Neuronal stem cell (in vitro differentiated cells): ENCODE results near the gene PTPRE.

ENCODE experiments used
- DNase-seq: peaks from one replicate; pipeline ENCODE4 v3.0.0-alpha.2; 2013; ENCODE audit warnings: low spot score
- H2AFZ ChIP-seq: one replicate; pipeline ENCODE4 v1.6.1; 2013; ENCODE audit warnings: mild to moderate bottlenecking, low read length, inconsistent platforms
- H2AK5ac ChIP-seq: 2 replicates; pipeline ENCODE4 v1.6.1; 2013; ENCODE audit warnings: low read depth, mild to moderate bottlenecking, inconsistent platforms, low read length, moderate library complexity, mixed read lengths
- H2BK120ac ChIP-seq: 2 replicates; pipeline ENCODE4 v1.6.1; 2013; ENCODE audit warnings: low read depth, mild to moderate bottlenecking, inconsistent platforms, low read length, moderate library complexity, mixed read lengths
- H2BK12ac ChIP-seq: one replicate; pipeline ENCODE4 v1.6.1; 2013; ENCODE audit warnings: low read length, inconsistent platforms
- H2BK15ac ChIP-seq: 2 replicates; pipeline ENCODE4 v1.6.1; 2013; ENCODE audit warnings: mild to moderate bottlenecking, low read length, inconsistent platforms, mixed read lengths
- H2BK5ac ChIP-seq: one replicate; pipeline ENCODE4 v1.6.1; 2013; ENCODE audit warnings: inconsistent platforms, mild to moderate bottlenecking, low read length, moderate library complexity
- H3K14ac ChIP-seq: one replicate; pipeline ENCODE4 v1.6.1; 2013; ENCODE audit warnings: low read length, inconsistent platforms
- H3K18ac ChIP-seq: 2 replicates; pipeline ENCODE4 v1.6.1; 2013; ENCODE audit warnings: low read length, inconsistent platforms
- H3K23ac ChIP-seq: 2 replicates; pipeline ENCODE4 v1.6.1; 2013; ENCODE audit warnings: low read depth, mild to moderate bottlenecking, mixed read lengths, low read length, inconsistent platforms; ENCODE audit not compliant: poor library complexity
- H3K27ac ChIP-seq: replicated peaks from 3 replicates; pipeline ENCODE4 v1.5.1; 2013; ENCODE audit warnings: low read length, inconsistent platforms
- H3K27me3 ChIP-seq, 3 experiments: 2 replicates each; pipeline ENCODE4 v1.6.1; 2013; ENCODE audit warnings: low read length in 3 of 3, mild to moderate bottlenecking in 2 of 3, inconsistent platforms in 1 of 3, low read depth in 1 of 3, mixed read lengths in 1 of 3, moderate library complexity in 1 of 3; ENCODE audit not compliant: control insufficient read depth in 3 of 3, insufficient read depth in 3 of 3
- H3K36me3 ChIP-seq, 2 donors: replicated peaks in 1 of 2; 2 replicates each; pipeline ENCODE4 v1.6.1; 2013; ENCODE audit warnings: low read length in 2 of 2; ENCODE audit not compliant: control insufficient read depth in 2 of 2, insufficient read depth in 2 of 2
- H3K4ac ChIP-seq: 2 replicates; pipeline ENCODE4 v1.6.1; 2013; ENCODE audit warnings: inconsistent platforms, mild to moderate bottlenecking, low read length, moderate library complexity
- H3K4me1 ChIP-seq, 2 donors: 1 replicate in 1 of 2; 2 replicates in 1 of 2; pipeline ENCODE4 v1.6.1; 2013; ENCODE audit warnings: low read length in 2 of 2, low read depth in 1 of 2; ENCODE audit not compliant: control insufficient read depth in 2 of 2, insufficient read depth in 1 of 2
- H3K4me2 ChIP-seq: one replicate; pipeline ENCODE4 v1.6.1; 2013; ENCODE audit warnings: mild to moderate bottlenecking, low read length, inconsistent platforms; ENCODE audit not compliant: insufficient read depth, poor library complexity, severe bottlenecking
- H3K4me3 ChIP-seq, 2 donors: 2 replicates each; pipeline ENCODE4 v1.5.1; 2013; ENCODE audit warnings: low read length in 2 of 2, mild to moderate bottlenecking in 2 of 2, inconsistent platforms in 1 of 2, moderate library complexity in 1 of 2
- H3K79me1 ChIP-seq: one replicate; pipeline ENCODE4 v1.6.1; 2013; ENCODE audit warnings: low read depth, mild to moderate bottlenecking, inconsistent platforms, low read length, moderate library complexity
- H3K9ac ChIP-seq: one replicate; pipeline ENCODE4 v1.6.1; 2013; ENCODE audit warnings: mild to moderate bottlenecking, low read depth, low read length, inconsistent platforms; ENCODE audit not compliant: poor library complexity
- H3K9me3 ChIP-seq, 2 donors: replicated peaks in 1 of 2; 2 replicates each; pipeline versions ENCODE3 to v1.6.1; 2013; ENCODE audit warnings: low read length in 2 of 2, mild to moderate bottlenecking in 2 of 2, inconsistent platforms in 1 of 2, low read depth in 1 of 2, mixed read lengths in 1 of 2, moderate library complexity in 1 of 2; ENCODE audit not compliant: control insufficient read depth in 2 of 2, insufficient read depth in 1 of 2
- H4K8ac ChIP-seq: one replicate; pipeline ENCODE4 v1.6.1; 2013; ENCODE audit warnings: low read depth, mild to moderate bottlenecking, inconsistent platforms, low read length, moderate library complexity
- H4K91ac ChIP-seq: one replicate; pipeline ENCODE4 v1.6.1; 2013; ENCODE audit warnings: low read length, low read depth, mild to moderate bottlenecking, inconsistent platforms; ENCODE audit not compliant: poor library complexity
- WGBS, 2 donors: extraction: QIAGEN DNeasy Blood & Tissue Kit; methylation state at CpG; one replicate each; pipeline ENCODE4 v1.1.7; 2013; ENCODE audit warnings: missing lambda C conversion rate in 2 of 2, mixed read lengths in 1 of 2; ENCODE audit not compliant: insufficient read length in 2 of 2, insufficient replicate concordance in 1 of 2; ENCODE audit errors: extremely low coverage in 2 of 2; 5-methylcytosine and 5-hydroxymethylcytosine counted together

PTPRE gene

GRCh38 chr10:128115356-128115755 lies 208.5 kb downstream of the PTPRE start:
- no peak overlapping the region for H2BK120ac ChIP-seq
- no peak overlapping the region for H3K4me2 ChIP-seq
- no peak overlapping the region for H2AK5ac ChIP-seq
- H4K91ac ChIP-seq = no peak overlapping the region
- no peaks in the 10 kb centered on the region for H3K9me3 ChIP-seq
- no peak overlapping the region for H2BK12ac ChIP-seq
- no CpG with 5 or more reads among the region's 8 CpGs for WGBS, 2 donors
- H3K9ac ChIP-seq = no peak overlapping the region
- H3K4ac ChIP-seq = no peak overlapping the region
- H3K4me3 ChIP-seq = no peak overlapping the region
- H3K4me1 ChIP-seq = no peaks in the 10 kb centered on the region
- H3K18ac ChIP-seq = no peak overlapping the region
- H2BK15ac ChIP-seq = no peak overlapping the region
- H3K14ac ChIP-seq = no peak overlapping the region
- H3K27me3 ChIP-seq = no peaks in the 10 kb centered on the region
- peaks cover 51 to 99% of the 10 kb centered on the region in 2 donors for H3K36me3 ChIP-seq
- no peak overlapping the region for H4K8ac ChIP-seq
- no peak for DNase-seq
- H3K23ac ChIP-seq = no peak overlapping the region
- H2AFZ ChIP-seq = no peak overlapping the region
- no peak overlapping the region for H3K27ac ChIP-seq
- no peak overlapping the region for H2BK5ac ChIP-seq
- no peaks in the 10 kb centered on the region for H3K79me1 ChIP-seq

- WGBS, 2 donors = no CpG with 5 or more reads among the region's 4 CpGs
- Histone ChIP-seq H3K4me3 (no peak overlapping the region), H2BK12ac (no peak overlapping the region), H3K4ac (no peak overlapping the region), H4K91ac (no peak overlapping the region), H2BK120ac (no peak overlapping the region), H3K23ac (no peak overlapping the region), H3K9me3 (no peaks in the 10 kb centered on the region), H2AFZ (no peak overlapping the region), H3K27me3 (no peaks in the 10 kb centered on the region), H3K4me2 (no peak overlapping the region), H3K14ac (no peak overlapping the region), H3K27ac (no peak overlapping the region), H2BK5ac (no peak overlapping the region), H3K18ac (no peak overlapping the region), H3K9ac (no peak overlapping the region), H3K79me1 (no peaks in the 10 kb centered on the region), H2AK5ac (no peak overlapping the region), H3K36me3 (peaks cover 49 to 98% of the 10 kb centered on the region in 2 donors), H4K8ac (no peak overlapping the region), H3K4me1 (no peaks in the 10 kb centered on the region), H2BK15ac (no peak overlapping the region)
- no peak for DNase-seq
These were observed 209.3 kb downstream of the PTPRE start for GRCh38 chr10:128116187-128116586.

GRCh38 chr10:128116851-128117615 lies 210.1 kb downstream of the PTPRE start:
- WGBS, 2 donors = no CpG with 5 or more reads among the region's 13 CpGs
- peaks cover 47 to 96% of the 10 kb centered on the region in 2 donors for H3K36me3 ChIP-seq

GRCh38 chr10:128121750-128122412 lies 215.0 kb downstream of the PTPRE start:
- no peak overlapping the region for H2AFZ ChIP-seq
- no peaks in the 10 kb centered on the region for H3K27me3 ChIP-seq

More at GRCh38 chr10:128116851-128117615, 210.1 kb downstream of the PTPRE start:
- no peak overlapping the region for H2AFZ ChIP-seq
- H3K4me2 ChIP-seq = no peak overlapping the region
- peaks cover 0 to 1% of the 10 kb centered on the region in 2 donors for H3K9me3 ChIP-seq
- no peak overlapping the region for H3K18ac ChIP-seq
- H3K9ac ChIP-seq = no peak overlapping the region
- H2BK12ac ChIP-seq = no peak overlapping the region
- no peak overlapping the region for H3K23ac ChIP-seq
- H3K27ac ChIP-seq = no peak overlapping the region
- no peak overlapping the region for H4K91ac ChIP-seq
- H3K79me1 ChIP-seq = no peaks in the 10 kb centered on the region
- H3K4me1 ChIP-seq = no peaks in the 10 kb centered on the region
- H2BK120ac ChIP-seq = no peak overlapping the region
- no peak overlapping the region for H2BK5ac ChIP-seq
- no peak overlapping the region for H3K4me3 ChIP-seq
- no peak overlapping the region for H3K4ac ChIP-seq
- DNase-seq = no peak
- no peak overlapping the region for H2AK5ac ChIP-seq
- H4K8ac ChIP-seq = no peak overlapping the region
- H2BK15ac ChIP-seq = no peak overlapping the region
- H3K14ac ChIP-seq = no peak overlapping the region
- H3K27me3 ChIP-seq = no peaks in the 10 kb centered on the region

More at GRCh38 chr10:128121750-128122412, 215.0 kb downstream of the PTPRE start:
- Histone ChIP-seq H3K4me2 (no peak overlapping the region), H3K79me1 (peaks cover 8% of the 10 kb centered on the region), H3K9me3 (peaks cover 0 to 14% of the 10 kb centered on the region in 2 donors), H3K27ac (no peak overlapping the region), H2BK15ac (no peak overlapping the region), H3K9ac (no peak overlapping the region), H3K18ac (no peak overlapping the region), H3K4me1 (peaks cover 7 to 11% of the 10 kb centered on the region in 2 donors), H4K8ac (no peak overlapping the region), H3K36me3 (peaks cover 16 to 78% of the 10 kb centered on the region in 2 donors), H4K91ac (no peak overlapping the region), H2BK12ac (no peak overlapping the region), H2BK5ac (no peak overlapping the region), H3K4me3 (no peak overlapping the region), H2BK120ac (no peak overlapping the region), H3K4ac (no peak overlapping the region), H3K14ac (no peak overlapping the region), H3K23ac (no peak overlapping the region), H2AK5ac (no peak overlapping the region)
- DNase-seq = no peak
- no CpG with 5 or more reads among the region's 5 CpGs for WGBS, 2 donors
